Stomach (tissue), 4 donors: ENCODE data around the gene ARFGAP1.

Experiments
- CTCF ChIP-seq, 7 experiments: fragments of 450-650 bp in 4 of 7; fragments of 200-600 bp in 3 of 7; sonication (generic) in 3 of 7; IDR thresholded peaks; one replicate each; pipeline ENCODE4 v1.5.1; 2016 to 2019; ENCODE audit warnings: antibody characterized with exemption in 7 of 7, control low read depth in 2 of 7, mild to moderate bottlenecking in 1 of 7
- EP300 ChIP-seq: sonication (generic); formaldehyde crosslinking; IDR thresholded peaks from one replicate; pipeline ENCODE4 v1.6.1; 2017; ENCODE audit warnings: antibody characterized with exemption
- POLR2A ChIP-seq, 4 donors: fragments of 450-650 bp; IDR thresholded peaks; one replicate each; pipeline ENCODE4 v1.6.1; 2016; ENCODE audit warnings: antibody characterized with exemption in 4 of 4, control low read depth in 2 of 4, mild to moderate bottlenecking in 1 of 4, moderate library complexity in 1 of 4
- POLR2AphosphoS5 ChIP-seq, 3 donors: sonication (generic); formaldehyde crosslinking; IDR thresholded peaks; one replicate each; pipeline ENCODE4 v1.6.1; 2016; ENCODE audit warnings: antibody characterized with exemption in 3 of 3

GRCh38 chr20:63278661-63279060, 6.0 kb downstream of the ARFGAP1 start:
- TF ChIP-seq CTCF (IDR thresholded peaks at IDR 0.05) (no peak), POLR2AphosphoS5 (IDR thresholded peaks at IDR 0.05) (no peak), EP300 (no peak), POLR2A (IDR thresholded peaks at IDR 0.05) (no peak)
